ENCODE measurements around the gene ACTR3C.
A peak's percentile ranks its signal among the peaks of the same experiment; 100 is the strongest.
"Not testable (repeated sequence)": the region's sequence is repeated elsewhere in the genome, so short reads cannot be mapped to it uniquely, and the experiment has no call there.

GRCh38 chr7:150276132-150276695 is 47.1 kb downstream of the ACTR3C start:
- TF ChIP-seq CTCF (conservative IDR thresholded peaks at IDR 0.05 in 1 of 2, IDR thresholded peaks at IDR 0.05 in 1 of 2; ENCODE audit: low read depth in 1 of 2, low read length in 2 of 2) = peak; percentile 45 to 62
- TF ChIP-seq EZH2 (IDR thresholded peaks at IDR 0.05; ENCODE audit: low read length, missing control alignments) = not testable (repeated sequence)

Measured in fibroblast of lung (primary cell).